ENCODE measurements around the gene CAMTA1. TPM values are rescaled to one million over a fixed set of nuclear protein-coding genes. Genes with fewer than 3 reads are reported as not detected.

Gene CAMTA1
- total RNA-seq, 2 donors from 2014 or later: 100 to 102 TPM

DNA sequence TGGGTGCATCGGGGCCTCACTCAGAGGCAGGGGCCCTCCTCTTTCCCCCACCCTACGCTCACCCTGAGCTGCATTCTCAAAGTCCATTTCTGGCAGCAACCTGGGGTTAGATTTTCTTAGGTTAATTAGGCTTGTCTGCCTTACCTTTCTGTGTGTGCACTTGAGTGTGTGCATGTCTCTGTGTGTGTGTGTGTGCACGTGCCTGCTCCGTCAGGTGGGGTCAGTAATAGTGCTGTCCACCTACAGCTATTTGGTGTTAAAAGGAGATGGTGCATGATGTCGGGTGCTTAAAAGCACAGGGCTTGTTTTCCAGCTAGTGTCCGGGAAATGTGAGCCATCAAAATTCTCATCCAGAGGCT lies 257.9 kb downstream of the CAMTA1 start:
- H3K27ac ChIP-seq: no peak overlapping the region
- H3K36me3 ChIP-seq: no peaks in the 10 kb centered on the region
- intact Hi-C loops (cut with DNase I): loop anchor here (5.0 kb wide), 2 partner anchors 164 to 604 kb away; no protein-coding TSS in a partner anchor
- peaks cover 8% of the 10 kb centered on the region for H3K27me3 ChIP-seq (replicated peaks; ENCODE audit: insufficient read depth)
- TF ChIP-seq POLR2AphosphoS5 (IDR thresholded peaks at IDR 0.05): no peak
- H3K9me3 ChIP-seq: no peaks in the 10 kb centered on the region
- WGBS: 65% methylated on average over 6 of the region's 6 CpGs
- H3K4me1 ChIP-seq (replicated peaks): no peaks in the 10 kb centered on the region
- H3K4me3 ChIP-seq: no peak overlapping the region
- no peak for DNase-seq (ENCODE audit: low spot score)

DNA sequence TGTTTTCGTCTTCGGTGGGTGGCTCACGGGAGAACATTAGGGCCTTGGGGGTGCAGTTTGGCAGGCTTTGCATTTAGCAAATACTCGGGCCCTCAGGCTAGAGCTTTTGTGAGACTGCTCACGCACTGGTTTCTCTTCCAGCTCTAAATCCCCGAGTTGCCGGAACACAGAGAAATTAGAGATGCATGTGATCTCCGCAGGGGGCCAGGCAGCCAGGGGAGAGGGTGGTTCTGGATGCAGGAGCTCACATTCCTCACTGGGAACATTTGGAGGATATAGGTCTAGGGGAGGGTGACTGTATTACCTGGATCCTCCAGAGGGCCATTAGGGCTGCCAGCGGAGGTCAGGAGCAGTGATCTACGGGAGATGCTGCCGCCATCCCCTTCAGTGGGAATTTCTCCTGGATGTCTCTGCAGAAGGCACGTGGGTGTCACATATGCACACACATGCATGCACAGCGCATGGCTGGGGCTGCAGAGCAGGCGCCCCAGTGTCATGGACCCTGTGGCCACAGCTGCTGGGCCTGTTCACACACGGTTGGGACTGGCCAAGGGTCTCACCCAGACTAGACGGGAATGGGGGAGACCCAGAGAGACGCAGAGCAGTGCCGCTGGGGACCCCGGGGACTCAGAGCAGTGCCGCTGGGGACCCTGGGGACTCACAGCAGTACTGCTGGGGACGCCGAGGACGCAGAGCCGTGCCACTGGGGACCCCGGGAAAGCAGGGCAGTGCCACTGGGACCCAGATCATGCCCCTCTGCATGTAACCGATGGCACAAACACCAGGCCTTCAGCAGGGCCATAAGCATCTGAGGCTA lies 258.7 kb downstream of the CAMTA1 start:
- Histone ChIP-seq H3K27me3 (replicated peaks; ENCODE audit: insufficient read depth) (peaks cover 8% of the 10 kb centered on the region), H3K27ac (no peak overlapping the region), H3K4me3 (no peak overlapping the region), H3K4me1 (replicated peaks) (no peaks in the 10 kb centered on the region), H3K9me3 (no peaks in the 10 kb centered on the region), H3K36me3 (no peaks in the 10 kb centered on the region)
- TF ChIP-seq POLR2AphosphoS5 (IDR thresholded peaks at IDR 0.05) (no peak), POLR2A (IDR thresholded peaks at IDR 0.05) (no peak)
- TF ChIP-seq, protein P1, sequence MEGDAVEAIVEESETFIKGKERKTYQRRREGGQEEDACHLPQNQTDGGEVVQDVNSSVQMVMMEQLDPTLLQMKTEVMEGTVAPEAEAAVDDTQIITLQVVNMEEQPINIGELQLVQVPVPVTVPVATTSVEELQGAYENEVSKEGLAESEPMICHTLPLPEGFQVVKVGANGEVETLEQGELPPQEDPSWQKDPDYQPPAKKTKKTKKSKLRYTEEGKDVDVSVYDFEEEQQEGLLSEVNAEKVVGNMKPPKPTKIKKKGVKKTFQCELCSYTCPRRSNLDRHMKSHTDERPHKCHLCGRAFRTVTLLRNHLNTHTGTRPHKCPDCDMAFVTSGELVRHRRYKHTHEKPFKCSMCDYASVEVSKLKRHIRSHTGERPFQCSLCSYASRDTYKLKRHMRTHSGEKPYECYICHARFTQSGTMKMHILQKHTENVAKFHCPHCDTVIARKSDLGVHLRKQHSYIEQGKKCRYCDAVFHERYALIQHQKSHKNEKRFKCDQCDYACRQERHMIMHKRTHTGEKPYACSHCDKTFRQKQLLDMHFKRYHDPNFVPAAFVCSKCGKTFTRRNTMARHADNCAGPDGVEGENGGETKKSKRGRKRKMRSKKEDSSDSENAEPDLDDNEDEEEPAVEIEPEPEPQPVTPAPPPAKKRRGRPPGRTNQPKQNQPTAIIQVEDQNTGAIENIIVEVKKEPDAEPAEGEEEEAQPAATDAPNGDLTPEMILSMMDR (IDR thresholded peaks at IDR 0.05): no peak
- intact Hi-C loops (cut with DNase I): loop anchor here (5.0 kb wide), 2 partner anchors 163 to 603 kb away; no protein-coding TSS in a partner anchor
- WGBS: 89% methylated on average over 26 of the region's 26 CpGs
- no peak for DNase-seq (ENCODE audit: low spot score)

DNA sequence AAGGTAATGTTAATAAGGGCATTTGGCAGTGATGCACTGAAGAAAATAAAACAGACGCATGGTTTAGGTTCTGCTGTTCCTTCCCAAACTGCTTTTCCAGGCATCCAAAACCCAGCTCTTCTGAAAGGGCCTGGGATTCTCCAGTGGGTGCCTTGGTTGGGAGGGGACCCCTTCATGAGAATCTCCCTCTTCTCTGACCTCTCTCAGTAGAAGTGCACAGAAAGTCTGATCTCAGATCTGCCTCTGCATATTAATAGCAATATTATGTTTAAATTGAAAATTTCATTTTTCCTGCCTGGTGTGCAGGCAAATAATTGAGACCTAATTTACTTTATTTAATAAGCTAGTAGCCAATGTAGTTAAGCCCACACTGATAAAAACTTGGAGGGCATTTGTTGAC lies 260.6 kb downstream of the CAMTA1 start:
- 87% methylated on average over 1 of the region's 1 CpG for WGBS
- Histone ChIP-seq H3K27ac (no peak overlapping the region), H3K4me3 (no peak overlapping the region), H3K27me3 (replicated peaks; ENCODE audit: insufficient read depth) (peaks cover 8% of the 10 kb centered on the region), H3K4me1 (replicated peaks) (no peaks in the 10 kb centered on the region), H3K36me3 (no peaks in the 10 kb centered on the region), H3K9me3 (no peaks in the 10 kb centered on the region)
- DNase-seq (ENCODE audit: low spot score): no peak
- TF ChIP-seq POLR2AphosphoS5 (IDR thresholded peaks at IDR 0.05): no peak
- no peak for TF ChIP-seq POLR2A (IDR thresholded peaks at IDR 0.05)
- TF ChIP-seq, protein P1 (IDR thresholded peaks at IDR 0.05): no peak
- intact Hi-C loops (cut with DNase I): no loop called here

DNA sequence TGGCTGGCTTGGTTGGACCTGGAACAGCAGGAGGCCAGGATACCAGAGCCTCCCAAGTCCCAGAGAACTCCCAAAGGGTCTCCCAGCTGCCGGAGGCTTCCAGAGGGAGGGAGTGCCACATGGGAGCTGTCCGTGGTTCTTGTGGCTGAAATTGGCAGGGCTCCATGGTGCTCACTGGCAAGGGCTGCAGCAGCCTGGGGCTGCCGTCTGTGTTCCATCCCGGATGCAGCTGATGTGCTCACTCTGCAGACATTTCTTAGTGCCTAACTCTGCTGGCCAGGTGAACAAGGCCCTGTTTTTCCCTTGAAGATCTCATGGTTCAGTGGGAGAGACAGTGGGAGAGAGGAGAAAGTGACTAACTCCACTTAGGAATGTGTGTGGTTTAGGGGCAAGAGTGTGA lies 261.1 kb downstream of the CAMTA1 start:
- intact Hi-C loops (cut with DNase I): no loop called here
- WGBS: 0% methylated on average over 4 of the region's 4 CpGs
- Histone ChIP-seq H3K27ac (no peak overlapping the region), H3K4me1 (replicated peaks) (no peaks in the 10 kb centered on the region), H3K36me3 (no peaks in the 10 kb centered on the region), H3K27me3 (replicated peaks; ENCODE audit: insufficient read depth) (peaks cover 8% of the 10 kb centered on the region), H3K9me3 (no peaks in the 10 kb centered on the region), H3K4me3 (no peak overlapping the region)
- TF ChIP-seq, protein P1 (IDR thresholded peaks at IDR 0.05): no peak
- TF ChIP-seq POLR2AphosphoS5 (IDR thresholded peaks at IDR 0.05): no peak
- TF ChIP-seq POLR2A (IDR thresholded peaks at IDR 0.05): no peak
- no peak for DNase-seq (ENCODE audit: low spot score)

DNA sequence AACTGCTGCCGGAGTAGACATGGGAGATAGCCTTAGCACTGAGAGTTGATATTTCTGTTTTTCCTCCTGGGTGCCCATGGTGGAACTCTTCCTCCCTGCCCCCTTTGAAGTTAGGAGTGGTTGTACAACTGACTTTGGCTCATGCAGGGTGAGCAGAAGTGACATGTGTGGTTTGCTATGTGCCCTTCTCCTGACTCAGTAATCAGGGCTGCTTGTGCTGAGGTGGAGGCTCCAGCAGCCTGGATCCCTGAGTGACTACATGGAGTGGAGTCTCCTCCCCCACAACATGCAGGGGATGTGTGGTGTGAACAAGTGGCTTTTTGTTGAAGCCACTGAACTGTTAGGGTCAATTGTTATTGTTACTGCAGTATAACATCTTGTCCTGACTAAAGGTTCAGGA lies 261.6 kb downstream of the CAMTA1 start:
- intact Hi-C loops (cut with DNase I): no loop called here
- TF ChIP-seq, protein P1 (IDR thresholded peaks at IDR 0.05): no peak
- no peak for TF ChIP-seq POLR2AphosphoS5 (IDR thresholded peaks at IDR 0.05)
- TF ChIP-seq POLR2A (IDR thresholded peaks at IDR 0.05): no peak
- 81% methylated on average over 1 of the region's 1 CpG for WGBS
- Histone ChIP-seq H3K9me3 (no peaks in the 10 kb centered on the region), H3K27ac (no peak overlapping the region), H3K4me1 (replicated peaks) (no peaks in the 10 kb centered on the region), H3K36me3 (no peaks in the 10 kb centered on the region), H3K4me3 (no peak overlapping the region), H3K27me3 (replicated peaks; ENCODE audit: insufficient read depth) (peaks cover 8% of the 10 kb centered on the region)
- DNase-seq (ENCODE audit: low spot score): no peak

Measured in prostate gland (tissue), 2 donors.